Right hindlimb (tissue), 1 donor: ENCODE measurements around the gene PLA2G2D.

ENCODE experiments used
- DNase-seq: peaks from one replicate; pipeline ENCODE4 v3.0.0-alpha.2; 2018

PLA2G2D gene

GRCh38 chr1:20119347-20119746, at the start of gene PLA2G2D:
PLA2G2D (minus strand) TSS chr1:20119536; CDS start chr1:20119498, 38 bp downstream.
- no peak for DNase-seq

GRCh38 chr1:20168564-20169491, 49.5 kb upstream of the PLA2G2D start:
- DNase-seq: no peak

- no peak for DNase-seq
Observed at GRCh38 chr1:20167126-20167525, 47.8 kb upstream of the PLA2G2D start.

GRCh38 chr1:20166051-20166450, 46.7 kb upstream of the PLA2G2D start:
- DNase-seq: no peak

- no peak for DNase-seq
Observed at GRCh38 chr1:20165522-20165951, 46.2 kb upstream of the PLA2G2D start.

- no peak for DNase-seq
Observed at GRCh38 chr1:20164694-20165202, 45.4 kb upstream of the PLA2G2D start.

- no peak for DNase-seq
Observed at GRCh38 chr1:20160034-20160433, 40.7 kb upstream of the PLA2G2D start.

GRCh38 chr1:20158358-20159070, 39.2 kb upstream of the PLA2G2D start:
- DNase-seq: no peak

GRCh38 chr1:20154301-20154831, 35.0 kb upstream of the PLA2G2D start:
- no peak for DNase-seq

- peak; percentile 50 for DNase-seq
Observed at GRCh38 chr1:20153000-20153418, 33.7 kb upstream of the PLA2G2D start.

- DNase-seq: no peak
Observed at GRCh38 chr1:20152599-20152930, 33.2 kb upstream of the PLA2G2D start.

- DNase-seq: peak; percentile 83
Observed at GRCh38 chr1:20151906-20152598, 32.7 kb upstream of the PLA2G2D start.

GRCh38 chr1:20150969-20151368, 31.6 kb upstream of the PLA2G2D start:
- no peak for DNase-seq

GRCh38 chr1:20150326-20150705, 31.0 kb upstream of the PLA2G2D start:
- no peak for DNase-seq

GRCh38 chr1:20149601-20150325, 30.4 kb upstream of the PLA2G2D start:
- no peak for DNase-seq

GRCh38 chr1:20148571-20149500, 29.5 kb upstream of the PLA2G2D start:
- DNase-seq: no peak

GRCh38 chr1:20147846-20148570, 28.7 kb upstream of the PLA2G2D start:
- no peak for DNase-seq

- no peak for DNase-seq
Observed at GRCh38 chr1:20143734-20144565, 24.6 kb upstream of the PLA2G2D start.

GRCh38 chr1:20143318-20143717, 24.0 kb upstream of the PLA2G2D start:
- no peak for DNase-seq
